Panc1 (cell line): ENCODE results near the gene ZNF609. TPM values are rescaled to one million over a fixed set of nuclear protein-coding genes. Genes with fewer than 3 reads are reported as not detected.

Source experiments
- ATAC-seq: fragments of 200-7000 bp; cut with Tn5 transposase; 2 replicates; pipeline ENCODE4 v1.9.1; 2020; ENCODE audit warnings: mild to moderate bottlenecking, moderate library complexity
- BruUV-seq: library from RNA; stranded (reverse); fragments of 400-500 nt; replicated peaks from 2 replicates; lab custom pipeline; 2021; lab: Mats Ljungman, UMichigan
- CTCF ChIA-PET: fragments of 300-600 bp; sonication (Branson Sonifier 250); formaldehyde crosslinking; loops from one replicate; lab custom pipeline; 2022; ENCODE audit warnings: antibody characterized with exemption; lab: Charles Lee
- POLR2A ChIA-PET: fragments of 300-600 bp; sonication (Branson Sonifier 250); formaldehyde crosslinking; loops from one replicate; lab custom pipeline; 2022; ENCODE audit warnings: antibody characterized with exemption; lab: Charles Lee
- DNase-seq: peaks from one replicate; pipeline ENCODE4 v3.0.0-alpha.2; 2010; ENCODE audit warnings: low read depth, low spot score
- H3K27ac ChIP-seq: 2 replicates; pipeline ENCODE4 v1.5.1; 2011; ENCODE audit warnings: mild to moderate bottlenecking, low read length, inconsistent platforms
- H3K27me3 ChIP-seq: fragments of 200-500 bp; sonication (Bioruptor generic); 2 replicates; pipeline ENCODE4 v1.6.0; 2014; ENCODE audit warnings: low read length, inconsistent platforms; ENCODE audit not compliant: control insufficient read depth, insufficient read depth
- H3K36me3 ChIP-seq: fragments of 200-500 bp; sonication (Bioruptor generic); 2 replicates; pipeline ENCODE4 v1.5.1; 2014; ENCODE audit warnings: inconsistent platforms, mild to moderate bottlenecking, low read length, moderate library complexity; ENCODE audit not compliant: control insufficient read depth, insufficient read depth
- H3K4me1 ChIP-seq: 2 replicates; pipeline ENCODE4 v1.5.1; 2011; ENCODE audit warnings: inconsistent platforms, mild to moderate bottlenecking, low read length, moderate library complexity; ENCODE audit not compliant: control insufficient read depth, insufficient read depth
- H3K4me3 ChIP-seq, 2 experiments: 2 replicates each; pipeline ENCODE4 v1.5.1; 2011 to 2012; ENCODE audit warnings: low read depth in 2 of 2, low read length in 2 of 2, mild to moderate bottlenecking in 2 of 2, inconsistent platforms in 1 of 2, moderate library complexity in 1 of 2
- H3K9me3 ChIP-seq: fragments of 200-500 bp; sonication (Bioruptor generic); 2 replicates; pipeline ENCODE4 v1.5.1; 2014; ENCODE audit warnings: low read depth, mild to moderate bottlenecking, inconsistent platforms, low read length, moderate library complexity; ENCODE audit not compliant: control insufficient read depth, insufficient read depth
- CTCF ChIP-seq: fragments of 450-650 bp; IDR thresholded peaks from 2 replicates; pipeline ENCODE4 v1.5.1; 2017; ENCODE audit warnings: mild to moderate bottlenecking
- POLR2AphosphoS5 ChIP-seq: IDR thresholded peaks from 2 replicates; pipeline ENCODE4 v1.6.1; 2012; ENCODE audit warnings: mild to moderate bottlenecking, low read depth, low read length, moderate library complexity
- REST ChIP-seq, 2 experiments: IDR thresholded peaks; 2 replicates each; pipeline ENCODE4 v1.6.1; 2011 to 2012; ENCODE audit warnings: low read depth in 2 of 2, control low read depth in 1 of 2, low read length in 1 of 2, mild to moderate bottlenecking in 1 of 2, moderate library complexity in 1 of 2; ENCODE audit not compliant: insufficient read depth in 1 of 2
- SIN3A ChIP-seq: IDR thresholded peaks from 2 replicates; pipeline ENCODE4 v1.6.1; 2012; ENCODE audit warnings: low read depth, mild to moderate bottlenecking, low read length, moderate library complexity, borderline replicate concordance; ENCODE audit not compliant: insufficient read depth
- TCF7L2 ChIP-seq: IDR thresholded peaks from 2 replicates; pipeline ENCODE4 v1.6.1; 2011; ENCODE audit warnings: mild to moderate bottlenecking, low read depth, low read length, inconsistent platforms
- in situ Hi-C: cut with HindIII; loops from 2 replicates; pipeline ENCODE4 v1.10.0; 2016; ENCODE audit warnings: low sequenced_read_pairs, low pct_unique_long_range_greater_than_20kb
- intact Hi-C: fragments of 100-400 bp; cut with micrococcal nuclease; formaldehyde crosslinking; loops from one replicate; pipeline ENCODE4 v1.10.0; 2022; ENCODE audit not compliant: unreplicated experiment
- total RNA-seq: library from RNA; stranded (reverse); gene quantifications from one replicate; pipeline ENCODE4 v1.2.1, GENCODE V29; 2021; ENCODE audit not compliant: unreplicated experiment

The ZNF609 gene
- total RNA-seq, 1 experiment from 2014 or later: 47.2 TPM

DNA sequence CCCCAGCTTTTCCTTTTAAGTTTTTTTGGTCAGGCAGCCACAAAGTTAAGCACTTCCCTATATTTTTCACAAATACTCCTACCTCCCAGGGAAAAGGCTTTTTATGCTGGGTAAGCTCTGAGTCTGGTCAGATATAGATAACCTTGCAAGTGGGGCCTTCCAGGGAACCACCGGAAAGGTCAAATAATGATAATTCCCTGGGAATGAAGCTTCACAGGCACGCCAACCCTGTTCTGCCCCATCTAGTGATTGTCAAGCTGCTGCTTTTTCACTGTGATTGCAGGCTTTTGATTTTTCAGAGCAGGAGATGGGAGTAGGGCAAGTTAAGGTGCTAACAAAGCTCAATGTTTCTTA is 121.0 kb downstream of the ZNF609 start:
- ChIA-PET CTCF (no interaction called here), POLR2A (no interaction called here)
- no TSS peak for BruUV-seq
- Histone ChIP-seq H3K36me3 (no peaks in the 10 kb centered on the region), H3K27ac (no peak overlapping the region), H3K4me3 (no peak overlapping the region), H3K9me3 (no peaks in the 10 kb centered on the region), H3K27me3 (no peaks in the 10 kb centered on the region), H3K4me1 (peaks cover 3% of the 10 kb centered on the region; the same call in 1 of the 2 replicates)
- intact Hi-C loops (no loop called here), in situ Hi-C loops (no loop called here)
- TF ChIP-seq REST (IDR thresholded peaks at IDR 0.05; ENCODE audit: insufficient read depth in 1 of 2, low read depth in 2 of 2, low read length in 1 of 2) (no peak), TCF7L2 (no peak), SIN3A (no peak), CTCF (no peak), POLR2AphosphoS5 (no peak)
- DNase-seq (no peak), ATAC-seq (no peak)

DNA sequence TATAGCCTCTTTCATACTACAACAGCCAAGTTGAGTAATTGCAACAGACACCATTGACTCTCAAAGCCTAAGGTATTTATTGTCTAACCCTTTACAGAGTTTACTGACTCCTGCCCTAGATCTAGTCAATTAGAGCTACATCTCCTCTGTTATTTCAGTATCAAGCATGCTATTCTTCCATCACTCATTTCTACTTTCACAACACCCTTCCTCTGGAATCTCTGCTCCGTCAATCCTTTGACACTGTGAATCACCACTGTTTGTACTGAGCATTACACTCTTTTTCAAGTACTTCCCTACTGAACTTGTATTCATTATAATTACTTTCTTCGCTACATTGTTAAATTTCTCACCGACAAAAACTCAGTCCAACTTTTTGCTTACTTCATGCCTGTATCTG is 121.8 kb downstream of the ZNF609 start:
- ChIA-PET POLR2A (interaction anchor here (0.5 kb wide), 1 partner anchor 91 kb away, joined by 3 read pairs; no protein-coding TSS in a partner anchor), CTCF (no interaction called here)
- H3K4me1 ChIP-seq: peaks cover 3% of the 10 kb centered on the region; the same call in 1 of the 2 replicates
- no peaks in the 10 kb centered on the region for H3K9me3 ChIP-seq
- DNase-seq (no peak), ATAC-seq (peak; percentile 34; the same call in 1 of the 2 replicates)
- BruUV-seq: no TSS peak
- intact Hi-C loops (no loop called here), in situ Hi-C loops (no loop called here)
- no peak overlapping the region for H3K27ac ChIP-seq
- H3K27me3 ChIP-seq: no peaks in the 10 kb centered on the region
- no peaks in the 10 kb centered on the region for H3K36me3 ChIP-seq
- TF ChIP-seq SIN3A (no peak), REST (IDR thresholded peaks at IDR 0.05; ENCODE audit: insufficient read depth in 1 of 2, low read depth in 2 of 2, low read length in 1 of 2) (no peak), TCF7L2 (no peak), POLR2AphosphoS5 (no peak), CTCF (no peak)
- no peak overlapping the region for H3K4me3 ChIP-seq
